Neural progenitor cell (in vitro differentiated cells): ENCODE results near the gene KIF26B. TPM values are rescaled to one million over a fixed set of nuclear protein-coding genes. Genes with fewer than 3 reads are reported as not detected.

Experiments used
- DNase-seq: peaks from one replicate; pipeline ENCODE4 v3.0.0-alpha.2; 2016; ENCODE audit warnings: low spot score
- H2AFZ ChIP-seq: fragments of 200-600 bp; sonication (generic); replicated peaks from 2 replicates; pipeline ENCODE4 v1.6.1; 2016; ENCODE audit warnings: antibody characterized with exemption
- H3F3A ChIP-seq: fragments of 200-600 bp; sonication (generic); 2 replicates; pipeline ENCODE4 v1.6.1; 2016; ENCODE audit warnings: antibody characterized with exemption, low read depth
- H3K27ac ChIP-seq: fragments of 200-600 bp; sonication (generic); 2 replicates; pipeline ENCODE4 v1.5.1; 2016; ENCODE audit warnings: mild to moderate bottlenecking
- H3K27me3 ChIP-seq: fragments of 200-600 bp; sonication (generic); 2 replicates; pipeline ENCODE4 v1.6.1; 2016; ENCODE audit warnings: mild to moderate bottlenecking, moderate library complexity
- H3K36me3 ChIP-seq: fragments of 200-600 bp; sonication (generic); 2 replicates; pipeline ENCODE4 v1.5.1; 2016
- H3K4me1 ChIP-seq: fragments of 200-600 bp; sonication (generic); 2 replicates; pipeline ENCODE4 v1.6.1; 2016; ENCODE audit warnings: mixed run types
- H3K4me2 ChIP-seq: fragments of 200-600 bp; sonication (generic); 2 replicates; pipeline ENCODE4 v1.6.1; 2016
- H3K4me3 ChIP-seq: fragments of 200-600 bp; sonication (generic); 2 replicates; pipeline ENCODE4 v1.5.1; 2016
- H3K79me2 ChIP-seq: fragments of 200-600 bp; sonication (generic); 2 replicates; pipeline ENCODE4 v1.6.1; 2016; ENCODE audit warnings: low read depth
- H3K9ac ChIP-seq: fragments of 200-600 bp; sonication (generic); 2 replicates; pipeline ENCODE4 v1.6.1; 2016
- H3K9me3 ChIP-seq: fragments of 200-600 bp; sonication (generic); 2 replicates; pipeline ENCODE4 v1.5.1; 2016; ENCODE audit warnings: low read depth
- H4K20me1 ChIP-seq: fragments of 200-600 bp; sonication (generic); 2 replicates; pipeline ENCODE4 v1.6.1; 2016; ENCODE audit warnings: low read depth
- H3K27ac Mint-ChIP-seq: 3 replicates; pipeline ENCODE4 v1.8.0; 2021; ENCODE audit warnings: mixed read lengths
- H3K27me3 Mint-ChIP-seq: 2 replicates; pipeline ENCODE4 v1.8.0; 2022; ENCODE audit warnings: low read depth, mild to moderate bottlenecking, inconsistent platforms, moderate library complexity, mixed read lengths; ENCODE audit not compliant: insufficient read depth
- H3K36me3 Mint-ChIP-seq: 3 replicates; pipeline ENCODE4 v1.8.0; 2021; ENCODE audit warnings: mixed read lengths
- H3K4me1 Mint-ChIP-seq: 3 replicates; pipeline ENCODE4 v1.8.0; 2021; ENCODE audit warnings: mixed read lengths
- H3K4me3 Mint-ChIP-seq: 3 replicates; pipeline ENCODE4 v1.8.0; 2021; ENCODE audit warnings: mild to moderate bottlenecking, moderate library complexity, mixed read lengths
- H3K9me3 Mint-ChIP-seq: 3 replicates; pipeline ENCODE4 v1.8.0; 2020; ENCODE audit warnings: mixed read lengths
- EZH2 ChIP-seq: fragments of 200-600 bp; sonication (generic); IDR thresholded peaks from 2 replicates; pipeline ENCODE4 v1.6.1; 2017; ENCODE audit warnings: antibody characterized with exemption, mild to moderate bottlenecking, moderate library complexity
- EZH2phosphoT487 ChIP-seq: fragments of 200-600 bp; sonication (generic); IDR thresholded peaks from 2 replicates; pipeline ENCODE4 v1.6.1; 2017; ENCODE audit warnings: antibody characterized with exemption
- total RNA-seq: library from RNA; depleted of rRNA; stranded (reverse); fragments of >200 nt; gene quantifications from 2 replicates; pipeline ENCODE4 v1.2.3, GENCODE V29; 2015; ENCODE audit warnings: low replicate concordance
- TF ChIP-seq, protein P1 (sequence below): fragments of 200-600 bp; sonication (generic); IDR thresholded peaks from 2 replicates; pipeline ENCODE4 v1.5.1; 2017; ENCODE audit warnings: antibody characterized with exemption, mild to moderate bottlenecking

KIF26B gene
- total RNA-seq, 1 donor from 2014 or later: 0.47 TPM

DNA sequence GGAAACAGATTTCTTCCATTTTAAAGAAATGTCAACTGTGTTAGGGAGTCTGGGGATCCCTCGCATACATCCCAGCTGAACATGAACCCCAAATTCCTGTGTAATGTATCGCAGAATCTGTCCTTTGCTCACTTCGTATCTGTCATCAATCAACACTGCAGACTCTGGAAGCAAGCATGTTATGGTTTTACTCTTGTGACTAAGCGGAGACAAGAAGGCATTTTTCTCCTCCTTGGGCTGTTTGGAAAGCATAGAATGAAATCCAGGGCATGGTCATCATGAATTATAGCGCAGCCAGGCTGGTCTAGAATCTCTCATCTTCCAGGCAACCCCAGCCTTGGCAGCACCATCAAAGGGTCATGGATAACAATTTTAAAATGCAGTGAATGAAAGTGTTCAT is 290.2 kb downstream of the KIF26B start:
- no peak overlapping the region for H3K27ac ChIP-seq
- Mint-ChIP-seq H3K36me3 (no peaks in the 10 kb centered on the region), H3K4me3 (no peak overlapping the region), H3K27ac (no peak overlapping the region), H3K27me3 (no peaks in the 10 kb centered on the region), H3K4me1 (peaks cover 8% of the 10 kb centered on the region), H3K9me3 (peaks cover 4% of the 10 kb centered on the region)
- H2AFZ ChIP-seq: no peak overlapping the region
- no peak overlapping the region for H3K4me3 ChIP-seq
- DNase-seq: no peak
- H3K4me2 ChIP-seq: no peak overlapping the region
- H3K79me2 ChIP-seq: no peaks in the 10 kb centered on the region
- no peaks in the 10 kb centered on the region for H3K36me3 ChIP-seq
- no peaks in the 10 kb centered on the region for H3K27me3 ChIP-seq
- no peaks in the 10 kb centered on the region for H3K9me3 ChIP-seq
- H4K20me1 ChIP-seq: no peaks in the 10 kb centered on the region
- no peak overlapping the region for H3K9ac ChIP-seq
- no peak for TF ChIP-seq EZH2phosphoT487
- TF ChIP-seq, protein P1, sequence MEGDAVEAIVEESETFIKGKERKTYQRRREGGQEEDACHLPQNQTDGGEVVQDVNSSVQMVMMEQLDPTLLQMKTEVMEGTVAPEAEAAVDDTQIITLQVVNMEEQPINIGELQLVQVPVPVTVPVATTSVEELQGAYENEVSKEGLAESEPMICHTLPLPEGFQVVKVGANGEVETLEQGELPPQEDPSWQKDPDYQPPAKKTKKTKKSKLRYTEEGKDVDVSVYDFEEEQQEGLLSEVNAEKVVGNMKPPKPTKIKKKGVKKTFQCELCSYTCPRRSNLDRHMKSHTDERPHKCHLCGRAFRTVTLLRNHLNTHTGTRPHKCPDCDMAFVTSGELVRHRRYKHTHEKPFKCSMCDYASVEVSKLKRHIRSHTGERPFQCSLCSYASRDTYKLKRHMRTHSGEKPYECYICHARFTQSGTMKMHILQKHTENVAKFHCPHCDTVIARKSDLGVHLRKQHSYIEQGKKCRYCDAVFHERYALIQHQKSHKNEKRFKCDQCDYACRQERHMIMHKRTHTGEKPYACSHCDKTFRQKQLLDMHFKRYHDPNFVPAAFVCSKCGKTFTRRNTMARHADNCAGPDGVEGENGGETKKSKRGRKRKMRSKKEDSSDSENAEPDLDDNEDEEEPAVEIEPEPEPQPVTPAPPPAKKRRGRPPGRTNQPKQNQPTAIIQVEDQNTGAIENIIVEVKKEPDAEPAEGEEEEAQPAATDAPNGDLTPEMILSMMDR: no peak
- no peak for TF ChIP-seq EZH2
- no peaks in the 10 kb centered on the region for H3F3A ChIP-seq
- H3K4me1 ChIP-seq: peaks cover 10% of the 10 kb centered on the region

- Histone ChIP-seq H2AFZ (no peak overlapping the region), H3K36me3 (no peaks in the 10 kb centered on the region), H3K4me2 (no peak overlapping the region), H3K27me3 (no peaks in the 10 kb centered on the region), H3K9me3 (no peaks in the 10 kb centered on the region), H4K20me1 (no peaks in the 10 kb centered on the region), H3K9ac (no peak overlapping the region), H3F3A (no peaks in the 10 kb centered on the region), H3K4me1 (peaks cover 17% of the 10 kb centered on the region), H3K27ac (no peak overlapping the region), H3K79me2 (no peaks in the 10 kb centered on the region), H3K4me3 (no peak overlapping the region)
- Mint-ChIP-seq H3K27ac (no peak overlapping the region), H3K4me3 (no peak overlapping the region), H3K36me3 (no peaks in the 10 kb centered on the region), H3K27me3 (no peaks in the 10 kb centered on the region), H3K9me3 (peaks cover 7% of the 10 kb centered on the region), H3K4me1 (peaks cover 4% of the 10 kb centered on the region)
- no peak for DNase-seq
- no peak for TF ChIP-seq EZH2
- TF ChIP-seq, protein P1: no peak
- no peak for TF ChIP-seq EZH2phosphoT487
These were observed 293.7 kb downstream of the KIF26B start for GRCh38 chr1:245448531-245448930.

GRCh38 chr1:245448975-245449431 is 294.2 kb downstream of the KIF26B start:
- no peak overlapping the region for H3K4me3 Mint-ChIP-seq
- H3K9ac ChIP-seq: no peak overlapping the region
- TF ChIP-seq, protein P1: no peak
- no peak for TF ChIP-seq EZH2
- TF ChIP-seq EZH2phosphoT487: no peak
- peaks cover 4% of the 10 kb centered on the region for H3K4me1 Mint-ChIP-seq
- H3K9me3 Mint-ChIP-seq: peaks cover 7% of the 10 kb centered on the region
- no peaks in the 10 kb centered on the region for H3K9me3 ChIP-seq
- no peak overlapping the region for H3K4me2 ChIP-seq
- no peak for DNase-seq
- peaks cover 17% of the 10 kb centered on the region for H3K4me1 ChIP-seq
- H3K79me2 ChIP-seq: no peaks in the 10 kb centered on the region
- no peak overlapping the region for H3K27ac Mint-ChIP-seq
- no peaks in the 10 kb centered on the region for H3K27me3 Mint-ChIP-seq
- H3F3A ChIP-seq: no peaks in the 10 kb centered on the region
- H3K4me3 ChIP-seq: no peak overlapping the region
- H3K36me3 Mint-ChIP-seq: no peaks in the 10 kb centered on the region
- no peaks in the 10 kb centered on the region for H3K36me3 ChIP-seq
- no peaks in the 10 kb centered on the region for H3K27me3 ChIP-seq
- H2AFZ ChIP-seq: no peak overlapping the region
- no peaks in the 10 kb centered on the region for H4K20me1 ChIP-seq
- H3K27ac ChIP-seq: no peak overlapping the region
